ENCODE data around the gene BRIX1. TPM values are rescaled to one million over a fixed set of nuclear protein-coding genes. Genes with fewer than 3 reads are reported as not detected.
A peak's percentile ranks its signal among the peaks of the same experiment; 100 is the strongest.

Gene BRIX1
- polyA plus RNA-seq (2013, experiment 1 of 2): 34.2 TPM
- polyA plus RNA-seq (2013, experiment 2 of 2): 40.7 TPM

DNA sequence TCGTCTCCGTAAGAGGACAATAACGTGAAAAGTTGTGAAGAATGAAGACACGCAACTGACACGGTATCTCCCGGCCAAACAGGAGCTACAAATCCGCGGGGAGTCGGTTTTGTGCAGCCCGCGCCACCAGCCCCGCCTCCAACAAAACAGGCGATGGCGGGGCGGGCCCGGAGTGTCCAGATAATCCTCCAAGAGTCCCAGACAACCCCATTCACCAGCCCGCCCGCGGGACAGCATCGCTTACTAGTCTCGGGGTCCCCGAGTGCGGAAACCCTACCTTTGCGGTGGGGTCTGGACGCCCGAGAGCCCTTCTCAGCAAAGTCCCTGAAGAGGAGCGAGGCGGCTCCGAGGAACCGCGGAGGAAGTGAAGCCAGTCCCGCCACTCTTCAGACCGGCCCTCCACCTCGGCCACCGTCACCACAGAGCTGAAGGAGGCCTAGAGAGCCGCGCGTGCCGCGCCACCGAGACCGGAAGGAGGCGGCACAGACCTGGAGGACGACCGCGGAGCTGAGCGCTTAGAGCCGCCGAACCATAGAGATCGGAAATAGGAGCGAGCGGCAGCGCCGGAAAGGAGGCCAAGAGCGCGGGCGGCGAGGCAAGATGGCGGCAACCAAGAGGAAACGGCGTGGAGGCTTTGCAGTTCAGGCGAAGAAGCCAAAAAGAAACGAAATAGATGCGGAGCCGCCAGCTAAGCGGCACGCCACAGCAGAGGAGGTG, at the start of gene BRIX1, which contains the start of gene RAD1:
TSS of gene BRIX1 (plus strand) at position 573 of the 717 bp plus-strand sequence. CDS start at position 601, 28 bp downstream.
TSS of gene RAD1 (minus strand) at position 366 of the 717 bp plus-strand sequence. CDS start 612 bp downstream, outside the sequence.
- peaks cover 7% of the 10 kb centered on the region for H3K4me1 ChIP-seq (ENCODE audit: control insufficient read depth, insufficient read depth, low read length, poor library complexity, severe bottlenecking)
- 0 to 1% methylated on average over 41 to 50 of the region's 67 CpGs for WGBS, 2 experiments (ENCODE audit: insufficient coverage in 2 of 2)
- H3K9me3 ChIP-seq (ENCODE audit: control insufficient read depth, low read length): no peaks in the 10 kb centered on the region
- peak within 1 kb of the TSS; percentile 86 for H3K27ac ChIP-seq (ENCODE audit: low read depth, low read length, severe bottlenecking)
- peak within 1 kb of the TSS; percentile 82 for H3K4me3 ChIP-seq (ENCODE audit: extremely low read depth, insufficient read depth, low read length, poor library complexity, severe bottlenecking)
- peaks cover 33% of the 10 kb centered on the region for H3K36me3 ChIP-seq (ENCODE audit: control insufficient read depth, insufficient read depth, low read length)

DNA sequence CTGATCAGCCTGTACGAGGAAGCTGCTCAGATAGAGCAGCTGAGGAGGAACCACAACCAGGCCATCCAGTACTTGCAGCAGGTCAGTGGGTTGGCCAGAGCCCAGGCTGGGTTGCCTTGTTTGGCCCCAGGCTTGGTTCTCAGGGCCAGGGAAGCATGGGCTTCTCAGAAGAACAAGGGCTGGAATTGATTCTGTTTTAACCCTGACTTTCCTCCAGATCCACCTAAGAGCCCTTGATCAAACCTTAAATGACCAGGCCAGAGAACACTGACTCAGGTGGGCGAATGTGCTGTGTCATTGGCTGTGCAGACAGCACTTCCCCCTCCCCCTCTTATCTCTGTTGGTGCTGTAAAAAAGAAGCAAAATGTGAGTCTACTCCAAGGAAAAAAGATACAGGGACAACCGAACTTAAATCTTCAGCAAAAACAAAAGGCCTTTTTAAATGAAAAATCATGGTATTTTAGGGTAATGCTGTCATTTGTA, 48.5 kb upstream of the BRIX1 start:
- H3K9me3 ChIP-seq (ENCODE audit: control insufficient read depth, low read length): no peaks in the 10 kb centered on the region
- WGBS, 2 experiments (ENCODE audit: insufficient coverage in 2 of 2): 83 to 100% methylated on average over 1 of the region's 3 CpGs

GRCh38 chr5:34867660-34868059, 47.9 kb upstream of the BRIX1 start:
- peaks cover 4% of the 10 kb centered on the region for H3K4me1 ChIP-seq (ENCODE audit: control insufficient read depth, insufficient read depth, low read length, poor library complexity, severe bottlenecking)
- no peak overlapping the region for H3K4me3 ChIP-seq (ENCODE audit: extremely low read depth, insufficient read depth, low read length, poor library complexity, severe bottlenecking)
- H3K9me3 ChIP-seq (ENCODE audit: control insufficient read depth, low read length): no peaks in the 10 kb centered on the region
- no peak overlapping the region for H3K27ac ChIP-seq (ENCODE audit: low read depth, low read length, severe bottlenecking)
- no CpG with 5 or more reads among the region's 3 CpGs for WGBS, 2 experiments (ENCODE audit: insufficient coverage in 2 of 2)
- no peaks in the 10 kb centered on the region for H3K36me3 ChIP-seq (ENCODE audit: control insufficient read depth, insufficient read depth, low read length)

More for the DNA sequence above, 48.5 kb upstream of the BRIX1 start:
- Histone ChIP-seq H3K4me3 (ENCODE audit: extremely low read depth, insufficient read depth, low read length, poor library complexity, severe bottlenecking) (no peak overlapping the region), H3K27ac (ENCODE audit: low read depth, low read length, severe bottlenecking) (no peak overlapping the region), H3K36me3 (ENCODE audit: control insufficient read depth, insufficient read depth, low read length) (no peaks in the 10 kb centered on the region), H3K4me1 (ENCODE audit: control insufficient read depth, insufficient read depth, low read length, poor library complexity, severe bottlenecking) (peaks cover 4% of the 10 kb centered on the region)

GRCh38 chr5:34868791-34869190, 46.7 kb upstream of the BRIX1 start:
- H3K4me3 ChIP-seq (ENCODE audit: extremely low read depth, insufficient read depth, low read length, poor library complexity, severe bottlenecking): no peak overlapping the region
- H3K4me1 ChIP-seq (ENCODE audit: control insufficient read depth, insufficient read depth, low read length, poor library complexity, severe bottlenecking): peaks cover 4% of the 10 kb centered on the region
- no peaks in the 10 kb centered on the region for H3K9me3 ChIP-seq (ENCODE audit: control insufficient read depth, low read length)
- WGBS, 2 experiments (ENCODE audit: insufficient coverage in 2 of 2): 100% methylated on average over 1 of the region's 1 CpG; no CpG with 5 or more reads in 1 of the 2 experiments
- H3K36me3 ChIP-seq (ENCODE audit: control insufficient read depth, insufficient read depth, low read length): no peaks in the 10 kb centered on the region
- H3K27ac ChIP-seq (ENCODE audit: low read depth, low read length, severe bottlenecking): no peak overlapping the region

GRCh38 chr5:34869256-34869655, 46.3 kb upstream of the BRIX1 start:
- Histone ChIP-seq H3K27ac (ENCODE audit: low read depth, low read length, severe bottlenecking) (no peak overlapping the region), H3K9me3 (ENCODE audit: control insufficient read depth, low read length) (no peaks in the 10 kb centered on the region), H3K4me1 (ENCODE audit: control insufficient read depth, insufficient read depth, low read length, poor library complexity, severe bottlenecking) (peaks cover 4% of the 10 kb centered on the region), H3K36me3 (ENCODE audit: control insufficient read depth, insufficient read depth, low read length) (no peaks in the 10 kb centered on the region), H3K4me3 (ENCODE audit: extremely low read depth, insufficient read depth, low read length, poor library complexity, severe bottlenecking) (no peak overlapping the region)
- WGBS, 2 experiments (ENCODE audit: insufficient coverage in 2 of 2): no CpG with 5 or more reads among the region's 1 CpG

- Histone ChIP-seq H3K27ac (ENCODE audit: low read depth, low read length, severe bottlenecking) (no peak overlapping the region), H3K36me3 (ENCODE audit: control insufficient read depth, insufficient read depth, low read length) (no peaks in the 10 kb centered on the region)
- 100% methylated on average over 1 of the region's 2 CpGs; no CpG with 5 or more reads in 1 of the 2 experiments for WGBS, 2 experiments (ENCODE audit: insufficient coverage in 2 of 2)
Observed at GRCh38 chr5:34870382-34870781, 45.1 kb upstream of the BRIX1 start.

GRCh38 chr5:34876275-34876674, 39.2 kb upstream of the BRIX1 start:
- H3K27ac ChIP-seq (ENCODE audit: low read depth, low read length, severe bottlenecking): no peak overlapping the region
- H3K9me3 ChIP-seq (ENCODE audit: control insufficient read depth, low read length): no peaks in the 10 kb centered on the region
- no peaks in the 10 kb centered on the region for H3K36me3 ChIP-seq (ENCODE audit: control insufficient read depth, insufficient read depth, low read length)
- H3K4me3 ChIP-seq (ENCODE audit: extremely low read depth, insufficient read depth, low read length, poor library complexity, severe bottlenecking): no peak overlapping the region
- no peaks in the 10 kb centered on the region for H3K4me1 ChIP-seq (ENCODE audit: control insufficient read depth, insufficient read depth, low read length, poor library complexity, severe bottlenecking)

More at GRCh38 chr5:34870382-34870781, 45.1 kb upstream of the BRIX1 start:
- no peak overlapping the region for H3K4me3 ChIP-seq (ENCODE audit: extremely low read depth, insufficient read depth, low read length, poor library complexity, severe bottlenecking)
- H3K9me3 ChIP-seq (ENCODE audit: control insufficient read depth, low read length): no peaks in the 10 kb centered on the region
- peaks cover 4% of the 10 kb centered on the region for H3K4me1 ChIP-seq (ENCODE audit: control insufficient read depth, insufficient read depth, low read length, poor library complexity, severe bottlenecking)

DNA sequence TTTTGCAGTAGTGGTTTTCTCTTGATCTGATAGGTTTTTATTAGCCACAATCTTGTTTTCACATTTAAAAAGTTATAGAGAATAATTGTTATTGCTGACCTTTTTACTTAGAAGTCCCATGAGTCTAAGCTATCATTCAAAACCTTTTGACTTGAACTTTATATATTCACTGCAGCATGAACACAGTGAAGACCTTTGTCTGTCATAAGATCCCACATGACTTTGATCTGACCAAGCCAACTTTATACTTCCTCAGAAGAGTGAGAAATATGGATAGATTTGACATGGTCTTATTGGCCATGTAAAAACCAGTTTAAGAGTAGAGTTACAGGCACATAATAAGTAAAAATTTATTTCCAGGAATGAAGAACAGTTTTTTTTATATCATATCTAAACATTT, 34.3 kb upstream of the BRIX1 start:
- Histone ChIP-seq H3K36me3 (ENCODE audit: control insufficient read depth, insufficient read depth, low read length) (no peaks in the 10 kb centered on the region), H3K27ac (ENCODE audit: low read depth, low read length, severe bottlenecking) (no peak overlapping the region), H3K4me3 (ENCODE audit: extremely low read depth, insufficient read depth, low read length, poor library complexity, severe bottlenecking) (no peak overlapping the region), H3K4me1 (ENCODE audit: control insufficient read depth, insufficient read depth, low read length, poor library complexity, severe bottlenecking) (no peaks in the 10 kb centered on the region), H3K9me3 (ENCODE audit: control insufficient read depth, low read length) (no peaks in the 10 kb centered on the region)

- H3K27ac ChIP-seq (ENCODE audit: low read depth, low read length, severe bottlenecking): no peak overlapping the region
- no peak overlapping the region for H3K4me3 ChIP-seq (ENCODE audit: extremely low read depth, insufficient read depth, low read length, poor library complexity, severe bottlenecking)
- H3K4me1 ChIP-seq (ENCODE audit: control insufficient read depth, insufficient read depth, low read length, poor library complexity, severe bottlenecking): no peaks in the 10 kb centered on the region
- 100% methylated on average over 1 of the region's 3 CpGs for WGBS, 2 experiments (ENCODE audit: insufficient coverage in 2 of 2)
- H3K36me3 ChIP-seq (ENCODE audit: control insufficient read depth, insufficient read depth, low read length): no peaks in the 10 kb centered on the region
- H3K9me3 ChIP-seq (ENCODE audit: control insufficient read depth, low read length): no peaks in the 10 kb centered on the region
Observed at GRCh38 chr5:34886392-34887119, 29.0 kb upstream of the BRIX1 start.

- Histone ChIP-seq H3K4me1 (ENCODE audit: control insufficient read depth, insufficient read depth, low read length, poor library complexity, severe bottlenecking) (no peaks in the 10 kb centered on the region), H3K9me3 (ENCODE audit: control insufficient read depth, low read length) (no peaks in the 10 kb centered on the region), H3K36me3 (ENCODE audit: control insufficient read depth, insufficient read depth, low read length) (no peaks in the 10 kb centered on the region), H3K4me3 (ENCODE audit: extremely low read depth, insufficient read depth, low read length, poor library complexity, severe bottlenecking) (no peak overlapping the region), H3K27ac (ENCODE audit: low read depth, low read length, severe bottlenecking) (no peak overlapping the region)
- 100% methylated on average over 1 of the region's 1 CpG; no CpG with 5 or more reads in 1 of the 2 experiments for WGBS, 2 experiments (ENCODE audit: insufficient coverage in 2 of 2)
Observed at GRCh38 chr5:34889394-34889793, 26.1 kb upstream of the BRIX1 start.

All from mesodermal cell (in vitro differentiated cells).